ENCODE results near the gene SPPL2C. TPM values are rescaled to one million over a fixed set of nuclear protein-coding genes. Genes with fewer than 3 reads are reported as not detected.

SPPL2C gene
- total and polyA plus RNA-seq, 10 of the 15 experiments (the other 5 are each of a cell fraction or from before 2014, with no cell fraction given), result not detected

DNA sequence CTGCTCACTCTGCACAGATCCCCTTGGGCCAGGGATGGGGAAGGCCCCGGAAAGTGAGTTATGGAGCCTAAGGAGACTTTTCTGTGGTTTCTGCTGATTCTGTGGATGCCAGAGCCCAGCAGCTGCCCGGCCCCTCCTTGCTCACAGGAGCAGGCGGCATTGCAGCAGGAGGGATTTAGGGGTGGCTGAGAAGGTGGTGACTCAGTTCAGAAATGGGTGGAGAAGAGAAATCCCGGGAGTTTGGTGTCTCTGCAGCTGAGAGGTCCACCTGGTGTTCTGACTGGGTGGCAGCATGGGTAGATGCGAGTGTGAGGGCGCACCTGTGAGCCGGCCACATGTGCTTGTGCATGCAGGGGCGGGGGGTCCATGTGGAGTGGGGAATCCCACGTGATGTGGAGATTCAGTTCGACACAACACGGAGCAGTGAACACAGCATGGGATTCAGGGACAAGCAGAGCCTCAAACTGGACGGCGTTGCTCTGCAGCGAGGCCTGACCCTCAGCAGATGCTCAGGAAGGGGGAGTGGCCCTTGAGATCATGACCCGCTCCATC, 16.0 kb upstream of the SPPL2C start (continued):
- TF ChIP-seq, protein P1, sequence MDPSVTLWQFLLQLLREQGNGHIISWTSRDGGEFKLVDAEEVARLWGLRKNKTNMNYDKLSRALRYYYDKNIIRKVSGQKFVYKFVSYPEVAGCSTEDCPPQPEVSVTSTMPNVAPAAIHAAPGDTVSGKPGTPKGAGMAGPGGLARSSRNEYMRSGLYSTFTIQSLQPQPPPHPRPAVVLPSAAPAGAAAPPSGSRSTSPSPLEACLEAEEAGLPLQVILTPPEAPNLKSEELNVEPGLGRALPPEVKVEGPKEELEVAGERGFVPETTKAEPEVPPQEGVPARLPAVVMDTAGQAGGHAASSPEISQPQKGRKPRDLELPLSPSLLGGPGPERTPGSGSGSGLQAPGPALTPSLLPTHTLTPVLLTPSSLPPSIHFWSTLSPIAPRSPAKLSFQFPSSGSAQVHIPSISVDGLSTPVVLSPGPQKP (IDR thresholded peaks at IDR 0.05; ENCODE audit: low read depth, low read length), result no peak
- TF ChIP-seq ZNF274 (IDR thresholded peaks at IDR 0.05; ENCODE audit: insufficient read depth, insufficient read length) (no peak), CREM (IDR thresholded peaks at IDR 0.05; ENCODE audit: low read depth) (no peak)

DNA sequence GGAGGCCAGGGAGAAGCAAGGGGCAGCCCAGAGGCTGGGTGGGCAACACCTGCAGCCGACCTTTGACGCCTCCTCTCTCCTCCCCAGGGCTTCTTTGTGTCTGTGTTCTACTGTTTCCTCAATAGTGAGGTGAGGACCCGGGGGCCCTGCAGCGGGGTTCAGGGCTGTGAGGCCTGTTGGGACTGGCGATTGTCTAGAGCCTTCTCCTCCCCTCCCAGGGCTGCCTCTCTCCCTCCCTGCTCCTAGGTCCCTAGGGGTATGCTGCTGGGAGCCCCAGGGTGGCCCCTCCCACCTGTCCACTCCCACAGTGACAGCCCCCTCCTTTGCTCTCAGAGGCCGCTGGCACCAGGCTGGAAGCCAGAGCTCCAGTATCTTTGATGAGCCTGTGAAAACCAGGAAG, 10.8 kb upstream of the SPPL2C start:
- no peaks in the 10 kb centered on the region for H3K9me3 ChIP-seq (replicated peaks; ENCODE audit: control insufficient read depth, insufficient read depth, low read length)
- FAIRE-seq (no peak), DNase-seq (ENCODE audit: low read depth, low spot score) (no peak), ATAC-seq (no peak)
- H3K4me2 ChIP-seq (ENCODE audit: control insufficient read depth, insufficient read depth), result no peak overlapping the region
- H3K4me1 ChIP-seq (ENCODE audit: control insufficient read depth, insufficient read depth, low read length), result no peaks in the 10 kb centered on the region
- CTCF ChIA-PET, result interaction anchor here (2.0 kb wide), 1 partner anchor 193 kb away, joined by 8 read pairs; no protein-coding TSS in a partner anchor
- POLR2A ChIA-PET, result no interaction called here
- RAD21 ChIA-PET (ENCODE audit: unreplicated experiment), result interaction anchor here (1.7 kb wide), 1 partner anchor 193 kb away, joined by 5 read pairs; no protein-coding TSS in a partner anchor
- no peak overlapping the region for H3K4me3 ChIP-seq
- no peak overlapping the region for H3K27ac ChIP-seq (ENCODE audit: control insufficient read depth, insufficient read depth)
- H3K9ac ChIP-seq (ENCODE audit: control insufficient read depth, insufficient read depth, low read length), result no peak overlapping the region
- H3K36me3 ChIP-seq (ENCODE audit: control insufficient read depth in 2 of 2, insufficient read depth in 2 of 2, low read length in 1 of 2), result no peaks in the 10 kb centered on the region
- H3K27me3 ChIP-seq (replicated peaks in 1 of 2; ENCODE audit: control insufficient read depth in 2 of 2, insufficient read depth in 2 of 2, low read length in 1 of 2), result peaks cover 0 to 1% of the 10 kb centered on the region in 2 experiments; a peak in 2 of 4 replicates
- TF ChIP-seq CHD2 (IDR thresholded peaks at IDR 0.05; ENCODE audit: borderline replicate concordance, low read depth, low read length), result no peak
- TF ChIP-seq TCF12 (IDR thresholded peaks at IDR 0.05; ENCODE audit: low read depth, low read length), result no peak
- no peak for TF ChIP-seq MTA2 (IDR thresholded peaks at IDR 0.05; ENCODE audit: low read depth)
- TF ChIP-seq SMAD1 (IDR thresholded peaks at IDR 0.05; ENCODE audit: low read depth, partially characterized antibody), result no peak
- no peak for TF ChIP-seq RUNX3 (IDR thresholded peaks at IDR 0.05; ENCODE audit: low read length)
- TF ChIP-seq SREBF2 (IDR thresholded peaks at IDR 0.05; ENCODE audit: low read length), result no peak
- no peak for TF ChIP-seq NR2C1 (IDR thresholded peaks at IDR 0.05)
- TF ChIP-seq ZZZ3 (IDR thresholded peaks at IDR 0.05; ENCODE audit: control insufficient read depth, insufficient read length, low read depth), result no peak
- TF ChIP-seq TCF3 (IDR thresholded peaks at IDR 0.05; ENCODE audit: borderline replicate concordance, insufficient read depth, low read depth, low read length), result no peak
- TF ChIP-seq JUND (IDR thresholded peaks at IDR 0.05; ENCODE audit: low read depth, low read length), result no peak
- no peak for TF ChIP-seq CBFB (IDR thresholded peaks at IDR 0.05; ENCODE audit: low read depth)
- no peak for TF ChIP-seq SMAD5 (IDR thresholded peaks at IDR 0.05; ENCODE audit: low read depth)
- no peaks in the 10 kb centered on the region for H4K20me1 ChIP-seq (ENCODE audit: control insufficient read depth, insufficient read depth)
- WGBS (ENCODE audit: insufficient coverage, insufficient replicate concordance, low lambda C conversion rate, missing lambda C conversion rate), result 10% methylated on average over 6 of the region's 6 CpGs
- intact Hi-C loops (cut with micrococcal nuclease; ENCODE audit: unreplicated experiment), result loop anchor here (10.0 kb wide), 1 partner anchor 619 kb away; no protein-coding TSS in a partner anchor
- no TSS peak for BruUV-seq (replicated peaks)
- no peaks in the 10 kb centered on the region for H3K79me2 ChIP-seq (ENCODE audit: control insufficient read depth, insufficient read depth, low read length)
- in situ Hi-C loops (cut with MboI), result loop anchor here (5.0 to 25.0 kb wide), 2 partner anchors 192 to 422 kb away; no protein-coding TSS in a partner anchor
- H2AFZ ChIP-seq (ENCODE audit: control insufficient read depth, low read depth, low read length), result no peak overlapping the region
- SMC1A ChIA-PET (ENCODE audit: uncharacterized antibody, unreplicated experiment), result no interaction called here
